DND-41 (cell line): ENCODE results near the gene ZNF70.

Experiments used
- ATAC-seq: fragments of 200-7000 bp; cut with Tn5 transposase; 3 replicates; pipeline ENCODE4 v1.9.1; 2021; ENCODE audit warnings: low read depth; ENCODE audit not compliant: insufficient read depth
- DNase-seq: peaks from one replicate; pipeline ENCODE4 v3.0.0-alpha.2; 2020
- H2AFZ ChIP-seq: 2 replicates; pipeline ENCODE4 v1.6.0; 2012; ENCODE audit warnings: low read depth, low read length
- H3K27ac ChIP-seq: 2 replicates; pipeline ENCODE4 v1.5.1; 2012; ENCODE audit warnings: low read length, inconsistent platforms
- H3K27me3 ChIP-seq: fragments of 200-600 bp; sonication (generic); 2 replicates; pipeline ENCODE4 v1.6.0; 2012; ENCODE audit warnings: low read length, mild to moderate bottlenecking, inconsistent platforms; ENCODE audit not compliant: insufficient read depth, poor library complexity
- H3K36me3 ChIP-seq: 2 replicates; pipeline ENCODE4 v1.5.1; 2012; ENCODE audit warnings: low read length, inconsistent platforms; ENCODE audit not compliant: insufficient read depth
- H3K4me1 ChIP-seq: 2 replicates; pipeline ENCODE4 v1.5.1; 2012; ENCODE audit warnings: mild to moderate bottlenecking, low read length; ENCODE audit not compliant: insufficient read depth
- H3K4me2 ChIP-seq: 2 replicates; pipeline ENCODE4 v1.6.0; 2012; ENCODE audit warnings: mild to moderate bottlenecking, moderate library complexity, low read length, inconsistent platforms; ENCODE audit not compliant: insufficient read depth
- H3K4me3 ChIP-seq, 2 experiments: fragments of 200-600 bp in 1 of 2; shearing (Covaris generic) in 1 of 2; 2 replicates each; pipeline ENCODE4 v1.5.1; 2012 to 2016; ENCODE audit warnings: inconsistent platforms in 2 of 2, low read length in 2 of 2, mild to moderate bottlenecking in 2 of 2, low read depth in 1 of 2, moderate library complexity in 1 of 2
- H3K79me2 ChIP-seq: 2 replicates; pipeline ENCODE4 v1.6.0; 2012; ENCODE audit warnings: low read length, inconsistent platforms; ENCODE audit not compliant: insufficient read depth
- H3K9ac ChIP-seq: 2 replicates; pipeline ENCODE4 v1.6.0; 2012; ENCODE audit warnings: low read depth, mild to moderate bottlenecking, inconsistent platforms, low read length, moderate library complexity
- H3K9me3 ChIP-seq: 2 replicates; pipeline ENCODE4 v1.5.1; 2012; ENCODE audit warnings: low read length, moderate library complexity, mild to moderate bottlenecking, inconsistent platforms; ENCODE audit not compliant: insufficient read depth, severe bottlenecking
- H4K20me1 ChIP-seq: 2 replicates; pipeline ENCODE4 v1.6.0; 2012; ENCODE audit warnings: low read length; ENCODE audit not compliant: insufficient read depth
- EZH2 ChIP-seq: IDR thresholded peaks from 3 replicates; pipeline ENCODE4 v1.6.1; 2012; ENCODE audit warnings: borderline replicate concordance, low read depth, mild to moderate bottlenecking, moderate library complexity, low read length, inconsistent platforms; ENCODE audit not compliant: severe bottlenecking
- TF ChIP-seq, protein P1 (sequence below): IDR thresholded peaks from 2 replicates; pipeline ENCODE4 v1.5.1; 2012; ENCODE audit warnings: borderline replicate concordance, low read length, moderate library complexity, mild to moderate bottlenecking; ENCODE audit not compliant: poor library complexity, severe bottlenecking; ENCODE audit errors: extremely low read depth

Gene ZNF70

GRCh38 chr22:23781511-23782183, 30.7 kb upstream of the ZNF70 start:
- H3K27me3 ChIP-seq, result no peaks in the 10 kb centered on the region
- peaks cover 14% of the 10 kb centered on the region for H3K4me1 ChIP-seq
- no peak overlapping the region for H3K9ac ChIP-seq
- H3K9me3 ChIP-seq, result no peaks in the 10 kb centered on the region
- no peak overlapping the region for H3K4me3 ChIP-seq
- no peak overlapping the region for H2AFZ ChIP-seq
- H3K27ac ChIP-seq, result no peak overlapping the region
- ATAC-seq (no peak), DNase-seq (no peak)
- H3K4me2 ChIP-seq, result no peak overlapping the region
- H3K36me3 ChIP-seq, result no peaks in the 10 kb centered on the region
- TF ChIP-seq, protein P1, sequence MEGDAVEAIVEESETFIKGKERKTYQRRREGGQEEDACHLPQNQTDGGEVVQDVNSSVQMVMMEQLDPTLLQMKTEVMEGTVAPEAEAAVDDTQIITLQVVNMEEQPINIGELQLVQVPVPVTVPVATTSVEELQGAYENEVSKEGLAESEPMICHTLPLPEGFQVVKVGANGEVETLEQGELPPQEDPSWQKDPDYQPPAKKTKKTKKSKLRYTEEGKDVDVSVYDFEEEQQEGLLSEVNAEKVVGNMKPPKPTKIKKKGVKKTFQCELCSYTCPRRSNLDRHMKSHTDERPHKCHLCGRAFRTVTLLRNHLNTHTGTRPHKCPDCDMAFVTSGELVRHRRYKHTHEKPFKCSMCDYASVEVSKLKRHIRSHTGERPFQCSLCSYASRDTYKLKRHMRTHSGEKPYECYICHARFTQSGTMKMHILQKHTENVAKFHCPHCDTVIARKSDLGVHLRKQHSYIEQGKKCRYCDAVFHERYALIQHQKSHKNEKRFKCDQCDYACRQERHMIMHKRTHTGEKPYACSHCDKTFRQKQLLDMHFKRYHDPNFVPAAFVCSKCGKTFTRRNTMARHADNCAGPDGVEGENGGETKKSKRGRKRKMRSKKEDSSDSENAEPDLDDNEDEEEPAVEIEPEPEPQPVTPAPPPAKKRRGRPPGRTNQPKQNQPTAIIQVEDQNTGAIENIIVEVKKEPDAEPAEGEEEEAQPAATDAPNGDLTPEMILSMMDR, result no peak
- TF ChIP-seq EZH2, result no peak
- H4K20me1 ChIP-seq, result no peaks in the 10 kb centered on the region
- H3K79me2 ChIP-seq, result no peaks in the 10 kb centered on the region

DNA sequence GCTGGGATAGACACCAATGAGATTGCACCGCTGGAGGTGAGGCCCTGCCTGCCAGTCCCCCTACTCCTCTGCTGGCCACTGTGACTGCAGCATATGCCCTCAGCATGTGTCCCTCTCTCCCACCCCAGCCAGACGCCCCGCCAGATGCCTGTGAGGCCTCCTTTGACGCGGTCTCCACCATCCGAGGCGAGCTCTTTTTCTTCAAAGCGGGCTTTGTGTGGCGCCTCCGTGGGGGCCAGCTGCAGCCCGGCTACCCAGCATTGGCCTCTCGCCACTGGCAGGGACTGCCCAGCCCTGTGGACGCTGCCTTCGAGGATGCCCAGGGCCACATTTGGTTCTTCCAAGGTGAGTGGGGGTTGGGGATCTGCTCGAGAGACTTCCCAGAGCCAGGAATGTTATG, 30.2 kb upstream of the ZNF70 start:
- Histone ChIP-seq H2AFZ (no peak overlapping the region), H3K4me2 (no peak overlapping the region), H4K20me1 (no peaks in the 10 kb centered on the region), H3K27ac (no peak overlapping the region), H3K9me3 (no peaks in the 10 kb centered on the region), H3K4me1 (peaks cover 8% of the 10 kb centered on the region), H3K36me3 (no peaks in the 10 kb centered on the region), H3K79me2 (no peaks in the 10 kb centered on the region), H3K9ac (no peak overlapping the region), H3K4me3 (no peak overlapping the region), H3K27me3 (no peaks in the 10 kb centered on the region)
- ATAC-seq (no peak), DNase-seq (no peak)
- TF ChIP-seq, protein P1, result no peak
- TF ChIP-seq EZH2, result no peak

DNA sequence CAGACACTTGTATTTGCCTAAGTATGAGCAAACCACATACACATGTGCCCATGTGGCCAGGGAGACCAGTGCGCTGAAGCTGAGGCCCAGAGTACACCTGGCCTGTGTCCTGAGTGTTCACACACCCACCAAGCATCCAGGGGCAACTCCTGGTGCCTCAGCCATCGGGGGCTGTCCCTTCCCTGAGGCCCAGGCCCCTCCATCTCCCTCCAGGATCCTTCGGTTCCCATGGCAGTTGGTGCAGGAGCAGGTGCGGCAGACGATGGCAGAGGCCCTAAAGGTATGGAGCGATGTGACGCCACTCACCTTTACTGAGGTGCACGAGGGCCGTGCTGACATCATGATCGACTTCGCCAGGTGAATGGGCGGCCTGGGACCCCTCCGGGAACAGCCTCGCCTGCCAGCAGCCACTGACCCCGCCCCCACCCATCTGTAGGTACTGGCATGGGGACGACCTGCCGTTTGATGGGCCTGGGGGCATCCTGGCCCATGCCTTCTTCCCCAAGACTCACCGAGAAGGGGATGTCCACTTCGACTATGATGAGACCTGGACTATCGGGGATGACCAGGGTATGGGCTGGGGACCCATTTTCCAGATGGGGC, 29.3 kb upstream of the ZNF70 start:
- Histone ChIP-seq H3K9me3 (no peaks in the 10 kb centered on the region), H3K4me3 (no peak overlapping the region), H3K27me3 (no peaks in the 10 kb centered on the region), H3K4me1 (no peaks in the 10 kb centered on the region; the same call in 1 of the 2 replicates), H3K27ac (no peak overlapping the region), H4K20me1 (no peaks in the 10 kb centered on the region), H3K36me3 (no peaks in the 10 kb centered on the region), H3K4me2 (no peak overlapping the region), H2AFZ (no peak overlapping the region), H3K79me2 (no peaks in the 10 kb centered on the region), H3K9ac (no peak overlapping the region)
- ATAC-seq, result no peak
- DNase-seq, result no peak
- no peak for TF ChIP-seq EZH2
- TF ChIP-seq, protein P1, result no peak

DNA sequence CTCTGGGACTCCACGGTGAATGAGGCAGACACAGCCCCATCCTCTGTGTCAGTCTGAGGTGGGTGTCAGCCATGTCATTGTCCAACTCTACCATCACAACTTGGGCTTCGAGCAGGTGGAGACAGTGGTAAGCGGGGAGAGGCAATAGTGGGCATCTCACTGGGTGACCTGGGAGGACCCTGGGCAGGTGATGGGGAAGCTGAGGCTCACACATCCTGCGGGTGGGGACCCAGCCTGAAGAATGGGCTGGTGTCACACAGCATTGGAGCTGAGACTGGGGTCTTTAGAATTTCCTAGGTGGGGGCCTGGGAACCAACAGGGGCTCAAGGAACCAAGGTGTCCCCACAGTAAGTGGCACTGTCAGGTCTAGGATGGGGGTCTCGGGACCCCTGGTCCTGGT, 28.8 kb upstream of the ZNF70 start:
- Histone ChIP-seq H3K9ac (no peak overlapping the region), H3K27ac (no peak overlapping the region), H2AFZ (no peak overlapping the region), H3K79me2 (no peaks in the 10 kb centered on the region), H3K4me2 (no peak overlapping the region), H3K27me3 (no peaks in the 10 kb centered on the region), H3K4me1 (no peaks in the 10 kb centered on the region), H3K36me3 (no peaks in the 10 kb centered on the region), H3K4me3 (no peak overlapping the region), H3K9me3 (no peaks in the 10 kb centered on the region), H4K20me1 (no peaks in the 10 kb centered on the region)
- no peak for DNase-seq
- TF ChIP-seq, protein P1, result no peak
- TF ChIP-seq EZH2, result no peak
- ATAC-seq, result no peak
